ENCODE measurements around the gene VTN.

DNA sequence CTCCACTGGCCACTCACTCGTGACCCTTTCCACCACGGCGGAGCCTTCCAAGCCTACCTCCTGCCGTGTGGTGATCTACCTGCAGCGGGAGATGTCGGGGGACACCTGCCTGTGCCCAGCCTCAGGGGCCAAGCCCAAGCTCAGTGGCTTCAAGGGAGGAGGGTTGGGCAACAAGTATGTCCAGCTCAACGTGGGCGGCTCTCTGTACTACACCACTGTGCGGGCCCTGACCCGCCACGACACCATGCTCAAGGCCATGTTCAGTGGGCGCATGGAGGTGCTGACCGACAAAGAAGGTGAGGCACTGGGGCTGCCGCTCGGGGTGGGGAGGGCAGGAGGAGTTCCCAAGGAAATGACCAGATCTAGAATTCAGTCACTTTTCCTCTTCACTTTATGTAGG, 30.7 kb downstream of the VTN start:
- TF ChIP-seq, protein P1, sequence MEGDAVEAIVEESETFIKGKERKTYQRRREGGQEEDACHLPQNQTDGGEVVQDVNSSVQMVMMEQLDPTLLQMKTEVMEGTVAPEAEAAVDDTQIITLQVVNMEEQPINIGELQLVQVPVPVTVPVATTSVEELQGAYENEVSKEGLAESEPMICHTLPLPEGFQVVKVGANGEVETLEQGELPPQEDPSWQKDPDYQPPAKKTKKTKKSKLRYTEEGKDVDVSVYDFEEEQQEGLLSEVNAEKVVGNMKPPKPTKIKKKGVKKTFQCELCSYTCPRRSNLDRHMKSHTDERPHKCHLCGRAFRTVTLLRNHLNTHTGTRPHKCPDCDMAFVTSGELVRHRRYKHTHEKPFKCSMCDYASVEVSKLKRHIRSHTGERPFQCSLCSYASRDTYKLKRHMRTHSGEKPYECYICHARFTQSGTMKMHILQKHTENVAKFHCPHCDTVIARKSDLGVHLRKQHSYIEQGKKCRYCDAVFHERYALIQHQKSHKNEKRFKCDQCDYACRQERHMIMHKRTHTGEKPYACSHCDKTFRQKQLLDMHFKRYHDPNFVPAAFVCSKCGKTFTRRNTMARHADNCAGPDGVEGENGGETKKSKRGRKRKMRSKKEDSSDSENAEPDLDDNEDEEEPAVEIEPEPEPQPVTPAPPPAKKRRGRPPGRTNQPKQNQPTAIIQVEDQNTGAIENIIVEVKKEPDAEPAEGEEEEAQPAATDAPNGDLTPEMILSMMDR (IDR thresholded peaks at IDR 0.05) = no peak
- TF ChIP-seq POLR2AphosphoS5 (IDR thresholded peaks at IDR 0.05) (no peak), POLR2A (IDR thresholded peaks at IDR 0.05) (no peak)

All from breast epithelium (tissue), 3 donors.